ENCODE data around the gene SDK1. TPM values are rescaled to one million over a fixed set of nuclear protein-coding genes. Genes with fewer than 3 reads are reported as not detected.

The SDK1 gene
- polyA plus RNA-seq, 2 of the 4 experiments (the other 2 are of a cell fraction): 0.12 to 0.28 TPM

GRCh38 chr7:3668743-3669142 lies 367.7 kb downstream of the SDK1 start:
- FAIRE-seq: no peak
- ChIA-PET POLR2A (no interaction called here), CTCF (interaction anchor here (0.8 kb wide), 1 partner anchor 9 kb away, joined by 3 read pairs; no protein-coding TSS in a partner anchor)

DNA sequence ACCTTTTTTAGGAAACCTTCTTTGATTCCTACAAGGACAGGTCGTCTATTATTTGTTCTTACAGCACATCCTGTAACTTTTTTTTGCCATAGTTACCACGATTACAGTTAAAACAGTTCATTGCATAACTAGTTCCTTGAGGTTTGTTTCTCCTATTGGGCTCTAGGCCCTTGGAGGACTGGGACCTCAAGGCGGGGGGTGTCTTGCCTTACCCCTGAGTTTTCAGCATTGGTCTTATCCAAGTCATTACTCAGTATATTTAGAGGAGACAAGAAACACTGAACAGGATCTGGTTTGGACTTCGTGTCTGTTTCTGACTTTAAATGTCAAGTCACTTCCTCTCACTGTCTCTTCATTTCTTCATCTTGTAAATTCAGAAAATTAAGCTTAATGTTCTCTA lies 369.8 kb downstream of the SDK1 start:
- ChIA-PET CTCF (no interaction called here), POLR2A (no interaction called here)
- no peak for ATAC-seq
- no peak for DNase-seq (ENCODE audit: low read depth in 1 of 2, low spot score in 1 of 2)
- Histone ChIP-seq H3K4me1 (no peaks in the 10 kb centered on the region), H3K4me2 (no peak overlapping the region), H3K27ac (no peak overlapping the region), H3K9me3 (no peaks in the 10 kb centered on the region), H3K4me3 (no peak overlapping the region)
- FAIRE-seq: no peak
- TF ChIP-seq MAZ (IDR thresholded peaks at IDR 0.05; ENCODE audit: borderline replicate concordance, low read depth, low read length) (no peak), ZSCAN20 (CRISPR knock-in tag; IDR thresholded peaks at IDR 0.05) (no peak), JUNB (IDR thresholded peaks at IDR 0.05) (no peak), TP53 (CRISPR knock-in tag; IDR thresholded peaks at IDR 0.05) (no peak), NR3C1 (IDR thresholded peaks at IDR 0.05) (no peak), KDM5A (IDR thresholded peaks at IDR 0.05) (no peak), ZC3H11A (IDR thresholded peaks at IDR 0.05) (no peak), CBX2 (IDR thresholded peaks at IDR 0.05; ENCODE audit: borderline replicate concordance, low read depth) (no peak)
- WGBS (ENCODE audit: missing lambda C conversion rate): 12% methylated on average over 4 of the region's 4 CpGs

More at GRCh38 chr7:3668743-3669142, 367.7 kb downstream of the SDK1 start:
- Histone ChIP-seq H3K4me2 (no peak overlapping the region), H3K9me3 (no peaks in the 10 kb centered on the region), H3K4me1 (no peaks in the 10 kb centered on the region), H3K27ac (no peak overlapping the region), H3K4me3 (no peak overlapping the region)
- TF ChIP-seq, protein P1, sequence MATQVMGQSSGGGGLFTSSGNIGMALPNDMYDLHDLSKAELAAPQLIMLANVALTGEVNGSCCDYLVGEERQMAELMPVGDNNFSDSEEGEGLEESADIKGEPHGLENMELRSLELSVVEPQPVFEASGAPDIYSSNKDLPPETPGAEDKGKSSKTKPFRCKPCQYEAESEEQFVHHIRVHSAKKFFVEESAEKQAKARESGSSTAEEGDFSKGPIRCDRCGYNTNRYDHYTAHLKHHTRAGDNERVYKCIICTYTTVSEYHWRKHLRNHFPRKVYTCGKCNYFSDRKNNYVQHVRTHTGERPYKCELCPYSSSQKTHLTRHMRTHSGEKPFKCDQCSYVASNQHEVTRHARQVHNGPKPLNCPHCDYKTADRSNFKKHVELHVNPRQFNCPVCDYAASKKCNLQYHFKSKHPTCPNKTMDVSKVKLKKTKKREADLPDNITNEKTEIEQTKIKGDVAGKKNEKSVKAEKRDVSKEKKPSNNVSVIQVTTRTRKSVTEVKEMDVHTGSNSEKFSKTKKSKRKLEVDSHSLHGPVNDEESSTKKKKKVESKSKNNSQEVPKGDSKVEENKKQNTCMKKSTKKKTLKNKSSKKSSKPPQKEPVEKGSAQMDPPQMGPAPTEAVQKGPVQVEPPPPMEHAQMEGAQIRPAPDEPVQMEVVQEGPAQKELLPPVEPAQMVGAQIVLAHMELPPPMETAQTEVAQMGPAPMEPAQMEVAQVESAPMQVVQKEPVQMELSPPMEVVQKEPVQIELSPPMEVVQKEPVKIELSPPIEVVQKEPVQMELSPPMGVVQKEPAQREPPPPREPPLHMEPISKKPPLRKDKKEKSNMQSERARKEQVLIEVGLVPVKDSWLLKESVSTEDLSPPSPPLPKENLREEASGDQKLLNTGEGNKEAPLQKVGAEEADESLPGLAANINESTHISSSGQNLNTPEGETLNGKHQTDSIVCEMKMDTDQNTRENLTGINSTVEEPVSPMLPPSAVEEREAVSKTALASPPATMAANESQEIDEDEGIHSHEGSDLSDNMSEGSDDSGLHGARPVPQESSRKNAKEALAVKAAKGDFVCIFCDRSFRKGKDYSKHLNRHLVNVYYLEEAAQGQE (IDR thresholded peaks at IDR 0.05): no peak
- no peak for TF ChIP-seq RARB (CRISPR knock-in tag; IDR thresholded peaks at IDR 0.05)
- no peak for TF ChIP-seq CHD4 (IDR thresholded peaks at IDR 0.05; ENCODE audit: borderline replicate concordance)
- no peak for TF ChIP-seq SREBF2 (IDR thresholded peaks at IDR 0.05)
- no peak for TF ChIP-seq ZSCAN20 (CRISPR knock-in tag; IDR thresholded peaks at IDR 0.05)
- no peak for TF ChIP-seq TFCP2L1 (CRISPR knock-in tag; IDR thresholded peaks at IDR 0.05)
- no peak for TF ChIP-seq CHD2 (IDR thresholded peaks at IDR 0.05; ENCODE audit: low read length, partially characterized antibody)
- no peak for TF ChIP-seq NR3C1 (IDR thresholded peaks at IDR 0.05)
- TF ChIP-seq FOSL2 (IDR thresholded peaks at IDR 0.05): no peak
- no peak for TF ChIP-seq FOSL2 (CRISPR knock-in tag; IDR thresholded peaks at IDR 0.05)
- TF ChIP-seq SMC3 (IDR thresholded peaks at IDR 0.05): no peak
- TF ChIP-seq, protein P2, sequence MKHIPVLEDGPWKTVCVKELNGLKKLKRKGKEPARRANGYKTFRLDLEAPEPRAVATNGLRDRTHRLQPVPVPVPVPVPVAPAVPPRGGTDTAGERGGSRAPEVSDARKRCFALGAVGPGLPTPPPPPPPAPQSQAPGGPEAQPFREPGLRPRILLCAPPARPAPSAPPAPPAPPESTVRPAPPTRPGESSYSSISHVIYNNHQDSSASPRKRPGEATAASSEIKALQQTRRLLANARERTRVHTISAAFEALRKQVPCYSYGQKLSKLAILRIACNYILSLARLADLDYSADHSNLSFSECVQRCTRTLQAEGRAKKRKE (CRISPR knock-in tag; IDR thresholded peaks at IDR 0.05; ENCODE audit: low read depth): no peak
- no peak for TF ChIP-seq TP53 (CRISPR knock-in tag; IDR thresholded peaks at IDR 0.05)
- TF ChIP-seq NFE2L2 (conservative IDR thresholded peaks at IDR 0.05; ENCODE audit: low read length): no peak
- TF ChIP-seq HOXB5 (CRISPR knock-in tag; IDR thresholded peaks at IDR 0.05): no peak
- TF ChIP-seq ESRRA (IDR thresholded peaks at IDR 0.05; ENCODE audit: borderline replicate concordance, low read length): no peak
- TF ChIP-seq ELK1 (IDR thresholded peaks at IDR 0.05; ENCODE audit: low read depth, low read length): no peak
- TF ChIP-seq KDM5A (IDR thresholded peaks at IDR 0.05): no peak
- DNase-seq (ENCODE audit: low read depth in 1 of 2, low spot score in 1 of 2) (no peak), ATAC-seq (no peak)
- WGBS (ENCODE audit: missing lambda C conversion rate): 13% methylated on average over 2 of the region's 2 CpGs

Measured in A549 (cell line).